ENCODE data around the gene LHX1. TPM values are rescaled to one million over a fixed set of nuclear protein-coding genes. Genes with fewer than 3 reads are reported as not detected.
A peak's percentile ranks its signal among the peaks of the same experiment; 100 is the strongest.

The LHX1 gene
- polyA plus RNA-seq (2013, experiment 1 of 2), result 4.3 TPM
- 6.0 TPM for polyA plus RNA-seq (2013, experiment 2 of 2)

DNA sequence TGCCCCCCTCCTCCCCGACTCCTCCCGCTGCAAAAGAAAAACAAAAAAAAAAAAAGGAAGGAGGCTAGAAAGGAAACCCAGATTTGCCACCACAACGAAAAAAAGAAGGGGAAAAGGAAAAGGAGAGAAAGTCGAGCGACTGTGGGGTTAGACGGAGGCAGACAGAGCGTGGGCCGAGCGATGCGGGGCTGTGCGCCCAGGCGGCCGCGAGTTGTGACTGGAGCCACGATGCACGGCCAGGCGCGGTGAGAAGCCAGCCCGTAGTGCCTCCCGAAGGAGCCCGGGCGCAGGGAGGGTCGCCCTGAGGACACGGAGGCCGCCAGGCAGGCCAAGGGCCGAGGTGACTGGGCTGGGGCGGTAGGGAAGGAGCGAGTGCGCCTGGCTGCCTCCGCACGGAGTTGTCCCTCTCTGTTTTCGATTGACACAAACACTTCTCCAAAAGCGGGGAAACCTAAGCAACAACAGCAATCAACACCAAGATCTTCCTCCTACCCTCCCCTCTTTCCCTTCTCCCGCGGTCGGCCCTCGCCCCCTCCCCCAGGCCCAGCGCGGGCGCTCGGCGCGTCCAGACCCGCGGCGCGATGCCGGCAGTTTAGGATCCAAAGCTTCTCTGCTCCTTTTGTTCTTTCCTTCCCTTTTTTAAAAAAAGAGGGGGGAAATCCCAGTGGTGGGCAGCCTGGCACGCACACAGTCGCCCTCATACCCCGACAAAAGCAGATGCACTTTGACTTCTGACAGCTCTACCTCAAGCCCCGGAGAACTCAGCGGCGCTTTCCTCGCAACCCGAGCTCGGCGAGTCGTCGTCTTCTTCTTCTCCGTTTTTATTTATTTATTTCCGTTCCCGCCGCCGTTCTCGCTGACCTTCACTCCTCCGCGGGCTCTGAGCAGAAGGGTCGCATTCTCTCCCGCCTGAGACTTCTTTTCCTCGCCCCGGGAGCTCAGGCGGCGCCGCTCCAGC, at the start of gene LHX1:
Gene LHX1 (plus strand): TSS at position 475 of the 958 bp plus-strand sequence. CDS start 723 bp downstream, outside the sequence.
- H3K27ac ChIP-seq (ENCODE audit: low read depth, low read length), result no peak within 1 kb of the TSS
- H3K4me3 ChIP-seq (ENCODE audit: low read length), result peak within 1 kb of the TSS; percentile 56
- peaks cover 100% of the 10 kb centered on the region for H3K27me3 ChIP-seq (ENCODE audit: insufficient read depth, low read length)
- under 1% methylated on average over 73 of the region's 75 CpGs for WGBS
- peaks cover 42% of the 10 kb centered on the region for H3K4me1 ChIP-seq (ENCODE audit: insufficient read depth, low read length)
- H3K9me3 ChIP-seq (ENCODE audit: insufficient read depth, low read depth, low read length), result no peaks in the 10 kb centered on the region
- H3K36me3 ChIP-seq (ENCODE audit: insufficient read depth, low read length), result no peaks in the 10 kb centered on the region
- H3K9ac ChIP-seq (ENCODE audit: low read depth, low read length), result no peak within 1 kb of the TSS

GRCh38 chr17:36888236-36888951, 48.9 kb upstream of the LHX1 start:
- Histone ChIP-seq H3K27me3 (ENCODE audit: insufficient read depth, low read length) (peaks cover 2% of the 10 kb centered on the region; the same call in 1 of the 2 replicates), H3K27ac (ENCODE audit: low read depth, low read length) (no peak overlapping the region), H3K9ac (ENCODE audit: low read depth, low read length) (no peak overlapping the region), H3K4me3 (ENCODE audit: low read length) (no peak overlapping the region), H3K9me3 (ENCODE audit: insufficient read depth, low read depth, low read length) (no peaks in the 10 kb centered on the region), H3K36me3 (ENCODE audit: insufficient read depth, low read length) (no peaks in the 10 kb centered on the region), H3K4me1 (ENCODE audit: insufficient read depth, low read length) (peaks cover 13% of the 10 kb centered on the region; the same call in 1 of the 2 replicates)
- 80% methylated on average over 8 of the region's 8 CpGs for WGBS

GRCh38 chr17:36889770-36890349, 47.4 kb upstream of the LHX1 start:
- peaks cover 2% of the 10 kb centered on the region for H3K27me3 ChIP-seq (ENCODE audit: insufficient read depth, low read length)
- WGBS, result 84% methylated on average over 8 of the region's 8 CpGs
- no peaks in the 10 kb centered on the region for H3K36me3 ChIP-seq (ENCODE audit: insufficient read depth, low read length)
- no peak overlapping the region for H3K4me3 ChIP-seq (ENCODE audit: low read length)
- no peak overlapping the region for H3K9ac ChIP-seq (ENCODE audit: low read depth, low read length)
- peaks cover 13% of the 10 kb centered on the region; the same call in 1 of the 2 replicates for H3K4me1 ChIP-seq (ENCODE audit: insufficient read depth, low read length)
- H3K27ac ChIP-seq (ENCODE audit: low read depth, low read length), result no peak overlapping the region
- no peaks in the 10 kb centered on the region for H3K9me3 ChIP-seq (ENCODE audit: insufficient read depth, low read depth, low read length)

GRCh38 chr17:36890398-36891168, 46.7 kb upstream of the LHX1 start:
- Histone ChIP-seq H3K4me3 (ENCODE audit: low read length) (no peak overlapping the region), H3K36me3 (ENCODE audit: insufficient read depth, low read length) (no peaks in the 10 kb centered on the region), H3K27ac (ENCODE audit: low read depth, low read length) (no peak overlapping the region), H3K9ac (ENCODE audit: low read depth, low read length) (no peak overlapping the region), H3K27me3 (ENCODE audit: insufficient read depth, low read length) (peaks cover 2% of the 10 kb centered on the region), H3K9me3 (ENCODE audit: insufficient read depth, low read depth, low read length) (no peaks in the 10 kb centered on the region), H3K4me1 (ENCODE audit: insufficient read depth, low read length) (0 out of 2 replicates have a peak, but pooled peaks cover 13% of the 10 kb centered on the region)
- WGBS, result 79% methylated on average over 12 of the region's 13 CpGs

- WGBS, result 83% methylated on average over 7 of the region's 7 CpGs
- H3K27me3 ChIP-seq (ENCODE audit: insufficient read depth, low read length), result peaks cover 2% of the 10 kb centered on the region
- no peak overlapping the region for H3K9ac ChIP-seq (ENCODE audit: low read depth, low read length)
- 0 out of 2 replicates have a peak, but pooled peaks cover 13% of the 10 kb centered on the region for H3K4me1 ChIP-seq (ENCODE audit: insufficient read depth, low read length)
- H3K4me3 ChIP-seq (ENCODE audit: low read length), result no peak overlapping the region
- H3K9me3 ChIP-seq (ENCODE audit: insufficient read depth, low read depth, low read length), result no peaks in the 10 kb centered on the region
- no peaks in the 10 kb centered on the region for H3K36me3 ChIP-seq (ENCODE audit: insufficient read depth, low read length)
- H3K27ac ChIP-seq (ENCODE audit: low read depth, low read length), result no peak overlapping the region
Observed at GRCh38 chr17:36892112-36892838, 45.0 kb upstream of the LHX1 start.

- Histone ChIP-seq H3K27ac (ENCODE audit: low read depth, low read length) (no peak overlapping the region), H3K4me3 (ENCODE audit: low read length) (no peak overlapping the region), H3K4me1 (ENCODE audit: insufficient read depth, low read length) (0 out of 2 replicates have a peak, but pooled peaks cover 1% of the 10 kb centered on the region), H3K9me3 (ENCODE audit: insufficient read depth, low read depth, low read length) (no peaks in the 10 kb centered on the region), H3K27me3 (ENCODE audit: insufficient read depth, low read length) (peaks cover 2% of the 10 kb centered on the region), H3K36me3 (ENCODE audit: insufficient read depth, low read length) (no peaks in the 10 kb centered on the region), H3K9ac (ENCODE audit: low read depth, low read length) (no peak overlapping the region)
- 96% methylated on average over 9 of the region's 9 CpGs for WGBS
Observed at GRCh38 chr17:36894177-36894576, 43.1 kb upstream of the LHX1 start.

DNA sequence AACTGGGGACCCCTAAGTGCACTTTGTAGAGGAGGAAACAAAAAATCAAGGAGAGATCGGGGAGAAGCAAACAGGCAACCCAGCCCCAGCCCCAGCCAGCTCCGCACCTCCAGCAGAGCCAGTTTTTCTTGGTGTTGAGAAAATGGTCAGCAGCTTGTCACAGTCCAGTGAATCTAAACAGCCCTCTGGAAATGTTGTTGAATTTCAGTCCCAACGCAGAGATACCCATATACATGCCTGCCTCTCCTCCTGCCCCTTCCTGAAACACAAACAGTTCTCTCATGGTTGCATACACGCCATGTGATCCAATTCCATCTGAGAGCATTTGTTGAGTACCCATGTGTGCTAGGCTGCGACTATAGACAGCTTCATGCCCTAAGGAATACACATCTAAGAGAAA, 42.4 kb upstream of the LHX1 start:
- Histone ChIP-seq H3K36me3 (ENCODE audit: insufficient read depth, low read length) (no peaks in the 10 kb centered on the region), H3K9ac (ENCODE audit: low read depth, low read length) (no peak overlapping the region), H3K4me1 (ENCODE audit: insufficient read depth, low read length) (no peaks in the 10 kb centered on the region), H3K27me3 (ENCODE audit: insufficient read depth, low read length) (peaks cover 2% of the 10 kb centered on the region), H3K9me3 (ENCODE audit: insufficient read depth, low read depth, low read length) (no peaks in the 10 kb centered on the region), H3K27ac (ENCODE audit: low read depth, low read length) (no peak overlapping the region), H3K4me3 (ENCODE audit: low read length) (no peak overlapping the region)
- WGBS, result 92% methylated on average over 5 of the region's 5 CpGs

- no peak overlapping the region for H3K27ac ChIP-seq (ENCODE audit: low read depth, low read length)
- no peaks in the 10 kb centered on the region for H3K9me3 ChIP-seq (ENCODE audit: insufficient read depth, low read depth, low read length)
- no peak overlapping the region for H3K4me3 ChIP-seq (ENCODE audit: low read length)
- 77% methylated on average over 7 of the region's 7 CpGs for WGBS
- H3K36me3 ChIP-seq (ENCODE audit: insufficient read depth, low read length), result no peaks in the 10 kb centered on the region
- no peaks in the 10 kb centered on the region; the same call in 1 of the 2 replicates for H3K27me3 ChIP-seq (ENCODE audit: insufficient read depth, low read length)
- peaks cover 9% of the 10 kb centered on the region; the same call in 1 of the 2 replicates for H3K4me1 ChIP-seq (ENCODE audit: insufficient read depth, low read length)
- H3K9ac ChIP-seq (ENCODE audit: low read depth, low read length), result no peak overlapping the region
Observed at GRCh38 chr17:36899250-36900159, 37.8 kb upstream of the LHX1 start.

GRCh38 chr17:36900160-36900512, 37.1 kb upstream of the LHX1 start:
- Histone ChIP-seq H3K27ac (ENCODE audit: low read depth, low read length) (no peak overlapping the region), H3K36me3 (ENCODE audit: insufficient read depth, low read length) (no peaks in the 10 kb centered on the region), H3K4me1 (ENCODE audit: insufficient read depth, low read length) (peaks cover 9% of the 10 kb centered on the region; the same call in 1 of the 2 replicates), H3K4me3 (ENCODE audit: low read length) (no peak overlapping the region), H3K9me3 (ENCODE audit: insufficient read depth, low read depth, low read length) (no peaks in the 10 kb centered on the region), H3K9ac (ENCODE audit: low read depth, low read length) (no peak overlapping the region), H3K27me3 (ENCODE audit: insufficient read depth, low read length) (no peaks in the 10 kb centered on the region)
- 80% methylated on average over 6 of the region's 7 CpGs for WGBS

Data from HUES64 (cell line).